ENCODE results near the gene RAB43.
"Not testable (repeated sequence)": the region's sequence is repeated elsewhere in the genome, so short reads cannot be mapped to it uniquely, and the experiment has no call there.

Gene RAB43

GRCh38 chr3:129121792-129122411 is at the start of gene RAB43:
TSS of gene RAB43 (minus strand) at chr3:129121804. CDS start at chr3:129121489, 315 bp downstream.
- peak; percentile 96 for DNase-seq

GRCh38 chr3:129166579-129167332 is 45.2 kb upstream of the RAB43 start:
- DNase-seq = no peak

GRCh38 chr3:129165594-129165993 is 44.0 kb upstream of the RAB43 start:
- not testable (repeated sequence) for DNase-seq

- no peak for DNase-seq
Measured at GRCh38 chr3:129164500-129164899, 42.9 kb upstream of the RAB43 start.

- no peak for DNase-seq
Measured at GRCh38 chr3:129162729-129163579, 41.4 kb upstream of the RAB43 start.

- no peak for DNase-seq
Measured at GRCh38 chr3:129161860-129162271, 40.3 kb upstream of the RAB43 start.

- DNase-seq = peak; percentile 82
Measured at GRCh38 chr3:129160891-129161859, 39.6 kb upstream of the RAB43 start, which contains the start of gene ISY1. TSS of gene ISY1 (minus strand) at chr3:129161063. CDS start at chr3:129160975, 88 bp downstream.

GRCh38 chr3:129144786-129145185 is 23.2 kb upstream of the RAB43 start:
- DNase-seq = no peak

GRCh38 chr3:129141011-129141410 is 19.4 kb upstream of the RAB43 start:
- not testable (repeated sequence) for DNase-seq

GRCh38 chr3:129139911-129140310 is 18.3 kb upstream of the RAB43 start:
- DNase-seq = no peak

GRCh38 chr3:129136275-129136674 is 14.7 kb upstream of the RAB43 start:
- not testable (repeated sequence) for DNase-seq

- no peak for DNase-seq
Measured at GRCh38 chr3:129132097-129132866, 10.7 kb upstream of the RAB43 start.

- DNase-seq = no peak
Measured at GRCh38 chr3:129131465-129132088, 10.0 kb upstream of the RAB43 start.

- DNase-seq = no peak
Measured at GRCh38 chr3:129130291-129130813, 8.7 kb upstream of the RAB43 start.

- no peak for DNase-seq
Measured at GRCh38 chr3:129128357-129129155, 7.0 kb upstream of the RAB43 start.

GRCh38 chr3:129126726-129127280 is 5.2 kb upstream of the RAB43 start:
- no peak for DNase-seq

- DNase-seq = peak; percentile 44
Measured at GRCh38 chr3:129123314-129124060, 1.9 kb upstream of the RAB43 start.

GRCh38 chr3:129122412-129123011 is 908 bp upstream of the RAB43 start:
- no peak for DNase-seq
